OCI-LY3 (cell line): Measurements from ENCODE around the gene CPM.

ENCODE experiments used
- H2AFZ ChIP-seq: fragments of 200-600, 300-600 bp; shearing (Covaris generic); 2 replicates; pipeline ENCODE4 v1.6.0; 2014; ENCODE audit warnings: antibody characterized with exemption, low read depth, low read length
- H3K27ac ChIP-seq: fragments of 200-600, 300-600 bp; sonication (generic); 2 replicates; pipeline ENCODE4 v1.5.1; 2014; ENCODE audit warnings: mild to moderate bottlenecking, low read length, moderate library complexity, mixed read lengths
- H3K27me3 ChIP-seq: fragments of 200-600, 300-600 bp; sonication (generic); 2 replicates; pipeline ENCODE4 v1.6.1; 2014; ENCODE audit warnings: low read depth, low read length, mixed read lengths
- H3K36me3 ChIP-seq: fragments of 200-600, 300-600 bp; sonication (generic); replicated peaks from 2 replicates; pipeline ENCODE3; 2014; ENCODE audit warnings: low read depth, low read length, mixed read lengths
- H3K4me1 ChIP-seq: fragments of 300-600, 200-600 bp; sonication (generic); 2 replicates; pipeline ENCODE4 v1.6.1; 2014; ENCODE audit warnings: low read length, mixed read lengths
- H3K4me2 ChIP-seq: fragments of 200-600, 300-600 bp; sonication (generic); 2 replicates; pipeline ENCODE4 v1.6.1; 2014; ENCODE audit warnings: low read length, mixed read lengths
- H3K4me3 ChIP-seq: fragments of 300-600, 200-600 bp; sonication (generic); 2 replicates; pipeline ENCODE4 v1.5.1; 2014; ENCODE audit warnings: antibody characterized with exemption, mild to moderate bottlenecking, low read length, moderate library complexity
- H3K79me2 ChIP-seq: fragments of 300-600, 200-600 bp; shearing (Covaris generic); 2 replicates; pipeline ENCODE4 v1.6.1; 2014; ENCODE audit warnings: mild to moderate bottlenecking, low read length, mixed read lengths
- H3K9ac ChIP-seq: fragments of 300-600, 200-600 bp; shearing (Covaris generic); 2 replicates; pipeline ENCODE4 v1.6.0; 2014; ENCODE audit warnings: mild to moderate bottlenecking, low read length, moderate library complexity
- H3K9me3 ChIP-seq: fragments of 200-600, 300-600 bp; shearing (Covaris generic); 2 replicates; pipeline ENCODE4 v1.6.1; 2014; ENCODE audit warnings: low read length, mixed read lengths; ENCODE audit not compliant: insufficient read depth
- H4K20me1 ChIP-seq: fragments of 200-600, 300-600 bp; sonication (generic); 2 replicates; pipeline ENCODE4 v1.6.1; 2016; ENCODE audit warnings: low read length, mixed read lengths; ENCODE audit not compliant: insufficient read depth
- EZH2phosphoT487 ChIP-seq: fragments of 200-600 bp; shearing (Covaris generic); IDR thresholded peaks from 2 replicates; pipeline ENCODE4 v1.6.1; 2018; ENCODE audit warnings: antibody characterized with exemption, mixed run types, low read depth
- TF ChIP-seq, protein P1 (sequence below): fragments of 200-600, 300-600 bp; sonication (generic); IDR thresholded peaks from 2 replicates; pipeline ENCODE4 v1.5.1; 2014; ENCODE audit warnings: antibody characterized with exemption, low read length, low read depth

Gene CPM

DNA sequence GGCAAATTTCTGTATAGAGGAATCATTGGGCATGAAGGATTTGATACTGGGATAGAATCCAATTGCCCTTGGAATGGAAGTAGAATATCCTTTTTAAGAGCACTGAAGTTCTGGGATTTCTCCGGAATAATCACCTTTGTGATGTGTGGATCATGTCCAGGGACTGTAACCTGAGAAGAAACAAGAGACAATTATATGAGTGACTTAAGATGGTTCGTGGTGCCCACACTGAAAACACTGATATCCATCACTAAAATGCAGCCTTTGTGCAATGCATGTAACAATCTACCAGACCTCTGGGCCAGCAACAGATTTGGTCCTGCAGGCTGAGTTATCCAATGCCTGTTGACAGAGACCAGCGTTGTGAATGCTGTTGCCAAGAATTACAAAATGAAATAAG is 76.5 kb downstream of the CPM start:
- Histone ChIP-seq H3K4me3 (no peak overlapping the region), H3K4me1 (no peaks in the 10 kb centered on the region), H3K79me2 (no peaks in the 10 kb centered on the region), H4K20me1 (no peaks in the 10 kb centered on the region), H3K27ac (no peak overlapping the region), H3K36me3 (no peaks in the 10 kb centered on the region), H2AFZ (no peak overlapping the region), H3K4me2 (no peak overlapping the region), H3K27me3 (peaks cover 4% of the 10 kb centered on the region; the same call in 1 of the 2 replicates), H3K9ac (no peak overlapping the region), H3K9me3 (no peaks in the 10 kb centered on the region)
- no peak for TF ChIP-seq EZH2phosphoT487
- TF ChIP-seq, protein P1, sequence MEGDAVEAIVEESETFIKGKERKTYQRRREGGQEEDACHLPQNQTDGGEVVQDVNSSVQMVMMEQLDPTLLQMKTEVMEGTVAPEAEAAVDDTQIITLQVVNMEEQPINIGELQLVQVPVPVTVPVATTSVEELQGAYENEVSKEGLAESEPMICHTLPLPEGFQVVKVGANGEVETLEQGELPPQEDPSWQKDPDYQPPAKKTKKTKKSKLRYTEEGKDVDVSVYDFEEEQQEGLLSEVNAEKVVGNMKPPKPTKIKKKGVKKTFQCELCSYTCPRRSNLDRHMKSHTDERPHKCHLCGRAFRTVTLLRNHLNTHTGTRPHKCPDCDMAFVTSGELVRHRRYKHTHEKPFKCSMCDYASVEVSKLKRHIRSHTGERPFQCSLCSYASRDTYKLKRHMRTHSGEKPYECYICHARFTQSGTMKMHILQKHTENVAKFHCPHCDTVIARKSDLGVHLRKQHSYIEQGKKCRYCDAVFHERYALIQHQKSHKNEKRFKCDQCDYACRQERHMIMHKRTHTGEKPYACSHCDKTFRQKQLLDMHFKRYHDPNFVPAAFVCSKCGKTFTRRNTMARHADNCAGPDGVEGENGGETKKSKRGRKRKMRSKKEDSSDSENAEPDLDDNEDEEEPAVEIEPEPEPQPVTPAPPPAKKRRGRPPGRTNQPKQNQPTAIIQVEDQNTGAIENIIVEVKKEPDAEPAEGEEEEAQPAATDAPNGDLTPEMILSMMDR = no peak

DNA sequence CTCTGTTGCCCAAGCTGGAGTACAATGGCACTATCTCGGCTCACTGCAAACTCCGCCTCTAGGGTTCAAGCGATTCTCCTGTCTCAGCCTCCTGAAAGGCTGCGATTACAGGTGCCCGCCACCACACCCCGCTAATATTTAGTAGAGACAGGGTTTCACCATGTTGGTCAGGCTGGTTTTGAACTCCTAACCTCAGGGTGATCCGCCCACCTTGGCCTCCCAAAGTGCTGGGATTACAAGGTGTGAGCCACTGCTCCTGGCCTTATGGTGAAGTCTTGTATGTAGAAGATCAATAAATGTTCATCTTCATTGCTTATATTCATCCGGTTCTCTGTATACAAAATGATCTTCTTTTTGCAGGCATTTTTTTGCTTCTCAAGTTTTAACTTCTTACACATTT is 77.2 kb downstream of the CPM start:
- Histone ChIP-seq H3K4me3 (no peak overlapping the region), H4K20me1 (no peaks in the 10 kb centered on the region), H3K79me2 (no peaks in the 10 kb centered on the region), H3K27me3 (peaks cover 4% of the 10 kb centered on the region; the same call in 1 of the 2 replicates), H3K4me2 (no peak overlapping the region), H3K4me1 (no peaks in the 10 kb centered on the region), H2AFZ (no peak overlapping the region), H3K27ac (no peak overlapping the region), H3K9ac (no peak overlapping the region), H3K36me3 (no peaks in the 10 kb centered on the region), H3K9me3 (no peaks in the 10 kb centered on the region)
- TF ChIP-seq EZH2phosphoT487 = no peak
- TF ChIP-seq, protein P1 = no peak

DNA sequence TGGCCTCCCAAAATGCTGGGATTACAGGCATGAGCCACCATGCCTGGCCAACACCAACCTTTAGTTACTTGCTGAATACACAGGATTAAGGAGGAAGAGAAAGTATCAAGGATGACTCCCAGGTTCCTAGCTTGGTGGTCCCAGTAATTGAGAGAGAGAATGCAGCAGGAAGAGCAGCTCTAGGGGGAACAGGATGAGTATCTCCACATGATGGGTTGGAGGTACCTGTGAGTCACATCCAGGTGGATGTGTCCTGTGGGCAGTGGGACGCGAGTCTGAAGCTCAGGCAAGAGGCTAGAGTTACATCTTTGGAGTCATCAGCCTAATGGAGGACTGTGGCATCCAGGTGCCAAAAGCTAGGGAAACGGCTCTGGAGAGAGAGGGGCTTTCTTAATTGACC is 77.9 kb downstream of the CPM start:
- H3K36me3 ChIP-seq = no peaks in the 10 kb centered on the region
- H3K9ac ChIP-seq = no peak overlapping the region
- no peaks in the 10 kb centered on the region for H4K20me1 ChIP-seq
- peaks cover 4% of the 10 kb centered on the region; the same call in 1 of the 2 replicates for H3K27me3 ChIP-seq
- no peak overlapping the region for H2AFZ ChIP-seq
- no peak overlapping the region for H3K27ac ChIP-seq
- H3K4me3 ChIP-seq = no peak overlapping the region
- H3K79me2 ChIP-seq = no peaks in the 10 kb centered on the region
- no peaks in the 10 kb centered on the region for H3K4me1 ChIP-seq
- no peaks in the 10 kb centered on the region for H3K9me3 ChIP-seq
- no peak overlapping the region for H3K4me2 ChIP-seq
- TF ChIP-seq, protein P1 = no peak
- no peak for TF ChIP-seq EZH2phosphoT487

DNA sequence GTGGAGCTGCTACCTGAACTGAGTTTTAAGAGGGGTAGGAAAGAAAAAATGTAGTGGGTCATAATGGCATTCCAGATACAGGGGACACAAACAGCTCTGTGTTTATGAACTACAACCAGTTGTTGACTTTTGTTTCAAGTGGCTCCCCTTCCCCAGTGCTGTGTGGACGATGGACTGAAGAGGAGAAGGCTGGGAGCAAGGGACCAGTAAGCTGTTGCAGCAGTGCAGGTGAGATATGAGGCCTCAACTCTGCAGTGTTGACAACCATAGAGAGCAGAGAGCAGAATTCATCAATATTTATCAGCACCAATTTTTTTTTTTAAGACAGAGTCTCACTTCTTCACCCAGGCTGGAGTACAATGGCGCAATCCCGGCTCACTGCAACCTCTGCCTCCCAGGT is 78.4 kb downstream of the CPM start:
- Histone ChIP-seq H3K4me3 (no peak overlapping the region), H4K20me1 (no peaks in the 10 kb centered on the region)

More for the DNA sequence above, 78.4 kb downstream of the CPM start:
- peaks cover 4% of the 10 kb centered on the region; the same call in 1 of the 2 replicates for H3K27me3 ChIP-seq
- H3K36me3 ChIP-seq = no peaks in the 10 kb centered on the region
- no peaks in the 10 kb centered on the region for H3K9me3 ChIP-seq
- no peak overlapping the region for H2AFZ ChIP-seq
- TF ChIP-seq EZH2phosphoT487 = no peak
- TF ChIP-seq, protein P1 = no peak
- no peak overlapping the region for H3K4me2 ChIP-seq
- H3K79me2 ChIP-seq = no peaks in the 10 kb centered on the region
- H3K4me1 ChIP-seq = no peaks in the 10 kb centered on the region
- H3K27ac ChIP-seq = no peak overlapping the region
- H3K9ac ChIP-seq = no peak overlapping the region
